Fibroblast of villous mesenchyme (primary cell): ENCODE results near the gene SLC5A6. TPM values are rescaled to one million over a fixed set of nuclear protein-coding genes. Genes with fewer than 3 reads are reported as not detected.

ENCODE experiments used
- DNase-seq: peaks from one replicate; pipeline ENCODE4 v3.0.0-alpha.2; 2010; ENCODE audit warnings: low read depth
- H3K4me3 ChIP-seq: 2 replicates; pipeline ENCODE4 v1.5.1; 2011; ENCODE audit warnings: low read depth, mild to moderate bottlenecking, low read length
- CTCF ChIP-seq: IDR thresholded peaks from 2 replicates; pipeline ENCODE4 v1.5.1; 2012; ENCODE audit warnings: low read depth, mild to moderate bottlenecking, low read length; ENCODE audit not compliant: insufficient read depth
- total RNA-seq: library from RNA; depleted of rRNA; stranded (reverse); fragments of >200 nt; gene quantifications from 2 replicates; pipeline ENCODE4 v1.2.3, GENCODE V29; 2012

The SLC5A6 gene
- total RNA-seq, 1 donor, result 25.9 TPM

- no peak for DNase-seq
- no peak overlapping the region for H3K4me3 ChIP-seq
- no peak for TF ChIP-seq CTCF
These were observed 41.3 kb downstream of the SLC5A6 start for GRCh38 chr2:27170581-27171337.

- DNase-seq, result no peak
- no peak for TF ChIP-seq CTCF
- H3K4me3 ChIP-seq, result no peak overlapping the region
These were observed 46.9 kb downstream of the SLC5A6 start for GRCh38 chr2:27164960-27165763.

GRCh38 chr2:27162151-27163121 is 49.6 kb downstream of the SLC5A6 start:
- peak overlapping the region; percentile 10 for H3K4me3 ChIP-seq
- peak; percentile 56 for DNase-seq
- TF ChIP-seq CTCF, result no peak

- TF ChIP-seq CTCF, result no peak
- no peak overlapping the region for H3K4me3 ChIP-seq
- DNase-seq, result no peak
These were observed 51.9 kb downstream of the SLC5A6 start for GRCh38 chr2:27160191-27160590.

GRCh38 chr2:27159271-27159670 is 52.8 kb downstream of the SLC5A6 start:
- DNase-seq, result no peak
- no peak overlapping the region for H3K4me3 ChIP-seq
- TF ChIP-seq CTCF, result no peak

GRCh38 chr2:27158468-27158867 is 53.6 kb downstream of the SLC5A6 start:
- no peak overlapping the region for H3K4me3 ChIP-seq
- DNase-seq, result no peak
- no peak for TF ChIP-seq CTCF
